ENCODE results near the gene TMEM135.
"Not testable (repeated sequence)": the region's sequence is repeated elsewhere in the genome, so short reads cannot be mapped to it uniquely, and the experiment has no call there.

The TMEM135 gene

GRCh38 chr11:87181143-87181542, 143.4 kb downstream of the TMEM135 start:
- no peak overlapping the region for H3K4ac ChIP-seq (ENCODE audit: low read depth, low read length)
- H3K4me2 ChIP-seq (ENCODE audit: low read length), result no peak overlapping the region
- no peaks in the 10 kb centered on the region for H3K4me1 ChIP-seq (ENCODE audit: control insufficient read depth, low read depth, low read length)
- H2AK5ac ChIP-seq (ENCODE audit: low read length), result no peak overlapping the region
- H3K18ac ChIP-seq (ENCODE audit: low read length), result no peak overlapping the region
- WGBS (ENCODE audit: extremely low coverage, insufficient coverage, low lambda C conversion rate), result no CpG with 5 or more reads among the region's 3 CpGs
- no peak overlapping the region for H3K27ac ChIP-seq (ENCODE audit: low read depth, low read length)
- H3K79me2 ChIP-seq (ENCODE audit: control insufficient read depth, insufficient read depth, low read length), result no peaks in the 10 kb centered on the region
- H4K8ac ChIP-seq (ENCODE audit: low read depth, low read length), result no peak overlapping the region
- no peak overlapping the region for H2BK120ac ChIP-seq (ENCODE audit: low read depth, low read length)
- H2BK5ac ChIP-seq (ENCODE audit: low read length), result no peak overlapping the region
- no peak overlapping the region for H3K56ac ChIP-seq (ENCODE audit: low read length)
- no peak for DNase-seq
- no peak overlapping the region for H4K5ac ChIP-seq (ENCODE audit: low read length)
- no peaks in the 10 kb centered on the region for H3K36me3 ChIP-seq (ENCODE audit: control insufficient read depth, insufficient read depth, low read length)
- no peaks in the 10 kb centered on the region for H3K27me3 ChIP-seq (ENCODE audit: insufficient read depth, low read length, poor library complexity)
- no peak overlapping the region for H3K23ac ChIP-seq (ENCODE audit: low read length)
- H2BK15ac ChIP-seq (replicated peaks; ENCODE audit: low read depth), result no peak overlapping the region
- H3K9ac ChIP-seq (ENCODE audit: low read length), result no peak overlapping the region
- no peak overlapping the region for H3K4me3 ChIP-seq (ENCODE audit: low read length)
- H3K79me1 ChIP-seq (ENCODE audit: low read length), result no peaks in the 10 kb centered on the region

DNA sequence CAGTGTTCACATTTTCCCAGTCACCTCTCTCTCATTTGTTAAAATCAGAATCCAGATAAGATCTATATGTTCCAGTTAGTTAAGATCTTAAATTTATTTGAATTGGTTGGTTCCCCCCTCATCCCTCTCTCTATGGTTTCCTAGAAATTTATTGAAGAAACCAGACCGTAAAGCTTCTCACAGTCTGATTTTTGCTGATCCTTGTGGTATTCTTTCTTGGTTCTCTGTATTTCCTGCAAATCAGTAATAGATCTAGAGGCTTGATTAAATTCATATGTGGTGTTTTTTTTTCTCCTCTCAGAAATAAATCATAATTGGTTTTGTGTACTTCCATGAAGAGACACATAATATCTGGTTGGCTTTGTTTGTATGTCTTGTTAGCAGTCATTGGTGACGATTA, 147.5 kb downstream of the TMEM135 start:
- Histone ChIP-seq H2BK120ac (ENCODE audit: low read depth, low read length) (no peak overlapping the region), H3K79me1 (ENCODE audit: low read length) (peaks cover 2% of the 10 kb centered on the region), H3K9ac (ENCODE audit: low read length) (no peak overlapping the region), H3K4ac (ENCODE audit: low read depth, low read length) (no peak overlapping the region), H3K4me3 (ENCODE audit: low read length) (no peak overlapping the region), H3K18ac (ENCODE audit: low read length) (no peak overlapping the region), H4K8ac (ENCODE audit: low read depth, low read length) (no peak overlapping the region), H2BK5ac (ENCODE audit: low read length) (no peak overlapping the region), H3K27ac (ENCODE audit: low read depth, low read length) (no peak overlapping the region), H3K27me3 (ENCODE audit: insufficient read depth, low read length, poor library complexity) (no peaks in the 10 kb centered on the region), H2BK15ac (replicated peaks; ENCODE audit: low read depth) (no peak overlapping the region), H3K36me3 (ENCODE audit: control insufficient read depth, insufficient read depth, low read length) (no peaks in the 10 kb centered on the region), H3K56ac (ENCODE audit: low read length) (no peak overlapping the region), H3K4me1 (ENCODE audit: control insufficient read depth, low read depth, low read length) (no peaks in the 10 kb centered on the region), H3K23ac (ENCODE audit: low read length) (no peak overlapping the region), H2AK5ac (ENCODE audit: low read length) (no peak overlapping the region), H3K4me2 (ENCODE audit: low read length) (no peak overlapping the region), H3K79me2 (ENCODE audit: control insufficient read depth, insufficient read depth, low read length) (no peaks in the 10 kb centered on the region), H4K5ac (ENCODE audit: low read length) (no peak overlapping the region)
- DNase-seq, result no peak
- WGBS (ENCODE audit: extremely low coverage, insufficient coverage, low lambda C conversion rate), result no CpG with 5 or more reads among the region's 2 CpGs

- Histone ChIP-seq H3K79me1 (ENCODE audit: low read length) (peaks cover 2% of the 10 kb centered on the region), H3K27ac (ENCODE audit: low read depth, low read length) (no peak overlapping the region), H3K27me3 (ENCODE audit: insufficient read depth, low read length, poor library complexity) (no peaks in the 10 kb centered on the region), H3K18ac (ENCODE audit: low read length) (no peak overlapping the region), H3K36me3 (ENCODE audit: control insufficient read depth, insufficient read depth, low read length) (no peaks in the 10 kb centered on the region), H4K5ac (ENCODE audit: low read length) (no peak overlapping the region), H3K79me2 (ENCODE audit: control insufficient read depth, insufficient read depth, low read length) (no peaks in the 10 kb centered on the region), H4K8ac (ENCODE audit: low read depth, low read length) (no peak overlapping the region), H2AK5ac (ENCODE audit: low read length) (no peak overlapping the region), H2BK120ac (ENCODE audit: low read depth, low read length) (no peak overlapping the region), H3K4me3 (ENCODE audit: low read length) (no peak overlapping the region), H3K23ac (ENCODE audit: low read length) (no peak overlapping the region), H3K4me1 (ENCODE audit: control insufficient read depth, low read depth, low read length) (no peaks in the 10 kb centered on the region), H3K4me2 (ENCODE audit: low read length) (no peak overlapping the region), H3K9ac (ENCODE audit: low read length) (no peak overlapping the region), H3K4ac (ENCODE audit: low read depth, low read length) (no peak overlapping the region), H2BK5ac (ENCODE audit: low read length) (no peak overlapping the region), H2BK15ac (replicated peaks; ENCODE audit: low read depth) (no peak overlapping the region), H3K56ac (ENCODE audit: low read length) (no peak overlapping the region)
- DNase-seq, result no peak
- WGBS (ENCODE audit: extremely low coverage, insufficient coverage, low lambda C conversion rate), result no CpG with 5 or more reads among the region's 2 CpGs
These were observed 149.3 kb downstream of the TMEM135 start for GRCh38 chr11:87187076-87187475.

GRCh38 chr11:87187930-87188329, 150.2 kb downstream of the TMEM135 start:
- H3K23ac ChIP-seq (ENCODE audit: low read length), result no peak overlapping the region
- no peak overlapping the region for H2BK15ac ChIP-seq (replicated peaks; ENCODE audit: low read depth)
- H3K27ac ChIP-seq (ENCODE audit: low read depth, low read length), result no peak overlapping the region
- no peak overlapping the region for H3K4ac ChIP-seq (ENCODE audit: low read depth, low read length)
- H2BK120ac ChIP-seq (ENCODE audit: low read depth, low read length), result no peak overlapping the region
- DNase-seq, result no peak
- H3K27me3 ChIP-seq (ENCODE audit: insufficient read depth, low read length, poor library complexity), result no peaks in the 10 kb centered on the region
- no peak overlapping the region for H2AK5ac ChIP-seq (ENCODE audit: low read length)
- no peak overlapping the region for H2BK5ac ChIP-seq (ENCODE audit: low read length)
- no peak overlapping the region for H3K18ac ChIP-seq (ENCODE audit: low read length)
- no peak overlapping the region for H3K4me2 ChIP-seq (ENCODE audit: low read length)
- H3K36me3 ChIP-seq (ENCODE audit: control insufficient read depth, insufficient read depth, low read length), result no peaks in the 10 kb centered on the region
- H3K79me1 ChIP-seq (ENCODE audit: low read length), result peaks cover 2% of the 10 kb centered on the region
- H4K8ac ChIP-seq (ENCODE audit: low read depth, low read length), result no peak overlapping the region
- no peak overlapping the region for H3K9ac ChIP-seq (ENCODE audit: low read length)
- no peak overlapping the region for H3K56ac ChIP-seq (ENCODE audit: low read length)
- no peaks in the 10 kb centered on the region for H3K4me1 ChIP-seq (ENCODE audit: control insufficient read depth, low read depth, low read length)
- no CpG with 5 or more reads among the region's 2 CpGs for WGBS (ENCODE audit: extremely low coverage, insufficient coverage, low lambda C conversion rate)
- H4K5ac ChIP-seq (ENCODE audit: low read length), result no peak overlapping the region
- H3K79me2 ChIP-seq (ENCODE audit: control insufficient read depth, insufficient read depth, low read length), result no peaks in the 10 kb centered on the region
- no peak overlapping the region for H3K4me3 ChIP-seq (ENCODE audit: low read length)

GRCh38 chr11:87188396-87188795, 150.7 kb downstream of the TMEM135 start:
- H2BK15ac ChIP-seq (replicated peaks; ENCODE audit: low read depth); H3K79me2 ChIP-seq (ENCODE audit: control insufficient read depth, insufficient read depth, low read length); H3K36me3 ChIP-seq (ENCODE audit: control insufficient read depth, insufficient read depth, low read length); H3K79me1 ChIP-seq (ENCODE audit: low read length); H4K8ac ChIP-seq (ENCODE audit: low read depth, low read length); H2AK5ac ChIP-seq (ENCODE audit: low read length); H3K4me1 ChIP-seq (ENCODE audit: control insufficient read depth, low read depth, low read length); H2BK5ac ChIP-seq (ENCODE audit: low read length); H3K4me3 ChIP-seq (ENCODE audit: low read length); H3K18ac ChIP-seq (ENCODE audit: low read length); H3K56ac ChIP-seq (ENCODE audit: low read length); H3K4me2 ChIP-seq (ENCODE audit: low read length); H3K23ac ChIP-seq (ENCODE audit: low read length); DNase-seq; H2BK120ac ChIP-seq (ENCODE audit: low read depth, low read length); H3K4ac ChIP-seq (ENCODE audit: low read depth, low read length); H3K27me3 ChIP-seq (ENCODE audit: insufficient read depth, low read length, poor library complexity); H3K27ac ChIP-seq (ENCODE audit: low read depth, low read length); H4K5ac ChIP-seq (ENCODE audit: low read length); H3K9ac ChIP-seq (ENCODE audit: low read length): not testable (repeated sequence)
- no CpG with 5 or more reads among the region's 8 CpGs for WGBS (ENCODE audit: extremely low coverage, insufficient coverage, low lambda C conversion rate)

DNA sequence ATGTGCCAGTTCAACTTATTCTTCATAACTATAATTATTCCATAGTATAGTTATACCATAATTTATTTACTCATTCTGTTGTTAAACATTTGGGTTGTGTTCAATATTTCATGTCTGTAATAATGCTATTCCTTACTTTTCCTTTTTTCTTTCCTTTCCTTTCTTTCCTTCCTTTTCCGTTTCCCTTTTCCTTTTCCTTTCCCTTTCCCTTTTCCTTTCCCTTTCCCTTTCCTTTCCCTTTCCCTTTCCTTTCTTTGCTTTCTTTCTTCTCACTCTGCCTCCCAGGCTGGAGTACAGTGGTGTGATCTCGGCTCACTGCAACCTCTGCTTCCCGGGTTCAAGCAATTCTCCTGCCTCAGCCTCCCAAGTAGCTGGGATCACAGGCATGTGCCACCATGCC, 151.2 kb downstream of the TMEM135 start:
- H4K5ac ChIP-seq (ENCODE audit: low read length); H3K79me1 ChIP-seq (ENCODE audit: low read length); H3K4me2 ChIP-seq (ENCODE audit: low read length); H3K4me3 ChIP-seq (ENCODE audit: low read length); H3K9ac ChIP-seq (ENCODE audit: low read length); H3K36me3 ChIP-seq (ENCODE audit: control insufficient read depth, insufficient read depth, low read length); H3K4me1 ChIP-seq (ENCODE audit: control insufficient read depth, low read depth, low read length); H3K23ac ChIP-seq (ENCODE audit: low read length); H2BK15ac ChIP-seq (replicated peaks; ENCODE audit: low read depth); H4K8ac ChIP-seq (ENCODE audit: low read depth, low read length); H3K79me2 ChIP-seq (ENCODE audit: control insufficient read depth, insufficient read depth, low read length); H3K4ac ChIP-seq (ENCODE audit: low read depth, low read length); H3K27ac ChIP-seq (ENCODE audit: low read depth, low read length); DNase-seq; H3K56ac ChIP-seq (ENCODE audit: low read length); H2AK5ac ChIP-seq (ENCODE audit: low read length); H2BK120ac ChIP-seq (ENCODE audit: low read depth, low read length); H3K18ac ChIP-seq (ENCODE audit: low read length); H3K27me3 ChIP-seq (ENCODE audit: insufficient read depth, low read length, poor library complexity); H2BK5ac ChIP-seq (ENCODE audit: low read length): not testable (repeated sequence)
- no CpG with 5 or more reads among the region's 3 CpGs for WGBS (ENCODE audit: extremely low coverage, insufficient coverage, low lambda C conversion rate)
